CD8-positive, alpha-beta memory T cell (primary cell): Measurements from ENCODE around the gene CHL1. TPM values are rescaled to one million over a fixed set of nuclear protein-coding genes. Genes with fewer than 3 reads are reported as not detected.

Experiments
- CTCF ChIA-PET: fragments of 350-600 bp; sonication (Branson Sonifier 250); formaldehyde crosslinking; loops from one replicate; lab custom pipeline; 2021; ENCODE audit warnings: antibody characterized with exemption; lab: Charles Lee
- POLR2A ChIA-PET: fragments of 350-600 bp; sonication (Branson Sonifier 250); formaldehyde crosslinking; loops from one replicate; lab custom pipeline; 2021; ENCODE audit warnings: antibody characterized with exemption; lab: Charles Lee
- DNase-seq, 5 donors: peaks; one replicate each; pipeline versions ENCODE4 v3.0.0 to v3.0.0-alpha.2; 2020 to 2022; ENCODE audit warnings: mixed read lengths in 1 of 5
- H3K27ac ChIP-seq: one replicate; pipeline ENCODE4 v1.7.0; 2013; ENCODE audit warnings: low read depth, mild to moderate bottlenecking, low read length, moderate library complexity
- H3K27me3 ChIP-seq: 2 replicates; pipeline ENCODE4 v1.7.0; 2013; ENCODE audit warnings: low read length, mild to moderate bottlenecking; ENCODE audit not compliant: insufficient read depth, poor library complexity, severe bottlenecking
- H3K36me3 ChIP-seq: 2 replicates; pipeline ENCODE4 v1.7.0; 2013; ENCODE audit warnings: mild to moderate bottlenecking, low read length, moderate library complexity; ENCODE audit not compliant: insufficient read depth
- H3K4me1 ChIP-seq: 2 replicates; pipeline ENCODE4 v1.7.0; 2013; ENCODE audit warnings: mild to moderate bottlenecking, low read length, moderate library complexity; ENCODE audit not compliant: insufficient read depth
- H3K4me3 ChIP-seq: 2 replicates; pipeline ENCODE4 v1.7.0; 2013; ENCODE audit warnings: mild to moderate bottlenecking, low read length
- H3K9me3 ChIP-seq: 2 replicates; pipeline ENCODE4 v1.7.0; 2013; ENCODE audit warnings: mild to moderate bottlenecking, low read length
- H3K27ac Mint-ChIP-seq, 8 donors: one replicate each; pipeline ENCODE4 v1.8.0; 2020 to 2021; ENCODE audit warnings: mixed read lengths in 8 of 8, mild to moderate bottlenecking in 6 of 8, inconsistent platforms in 3 of 8, moderate library complexity in 3 of 8
- H3K27me3 Mint-ChIP-seq, 2 donors: one replicate each; pipeline ENCODE4 v1.8.0; 2020 to 2021; ENCODE audit warnings: mixed read lengths in 2 of 2, mild to moderate bottlenecking in 1 of 2, moderate library complexity in 1 of 2
- H3K36me3 Mint-ChIP-seq, 3 donors: one replicate each; pipeline ENCODE4 v1.8.0; 2020 to 2021; ENCODE audit warnings: mixed read lengths in 3 of 3, inconsistent platforms in 1 of 3, mild to moderate bottlenecking in 1 of 3
- H3K4me1 Mint-ChIP-seq, 3 donors: one replicate each; pipeline ENCODE4 v1.8.0; 2020 to 2021; ENCODE audit warnings: mixed read lengths in 3 of 3, inconsistent platforms in 1 of 3, mild to moderate bottlenecking in 1 of 3
- H3K4me3 Mint-ChIP-seq, 7 donors: one replicate each; pipeline ENCODE4 v1.8.0; 2020 to 2021; ENCODE audit warnings: mixed read lengths in 7 of 7, mild to moderate bottlenecking in 6 of 7, moderate library complexity in 4 of 7, inconsistent platforms in 2 of 7
- H3K9me3 Mint-ChIP-seq, 5 donors: one replicate each; pipeline ENCODE4 v1.8.0; 2020 to 2022; ENCODE audit warnings: mixed read lengths in 5 of 5, mild to moderate bottlenecking in 3 of 5, moderate library complexity in 2 of 5, inconsistent platforms in 1 of 5
- polyA plus RNA-seq: library from polyadenylated mRNA; unstranded; fragments of 300-500 nt; fragmentation: Illumina TruSeq; gene quantifications from one replicate; pipeline ENCODE4 v1.2.3, GENCODE V29; 2021
- total RNA-seq, 2 experiments: library from RNA; stranded (reverse); gene quantifications; one replicate each; pipeline ENCODE4 v1.2.3, GENCODE V29; 2021

The CHL1 gene
- total and polyA plus RNA-seq, 3 experiments from 2014 or later, result not detected

- H3K36me3 Mint-ChIP-seq, result peaks cover 0 to 2% (median 0%) of the 10 kb centered on the region in 3 donors
- H3K27ac ChIP-seq, result no peak overlapping the region
- no peak overlapping the region for H3K27ac Mint-ChIP-seq
- no peaks in the 10 kb centered on the region for H3K4me1 ChIP-seq
- ChIA-PET CTCF (no interaction called here), POLR2A (no interaction called here)
- H3K4me3 ChIP-seq, result no peak overlapping the region
- no peaks in the 10 kb centered on the region for H3K36me3 ChIP-seq
- peaks cover 0 to 3% (median 3%) of the 10 kb centered on the region in 3 donors for H3K4me1 Mint-ChIP-seq
- no peak overlapping the region for H3K4me3 Mint-ChIP-seq
- no peaks in the 10 kb centered on the region for H3K27me3 ChIP-seq
- no peaks in the 10 kb centered on the region for H3K9me3 ChIP-seq
- H3K27me3 Mint-ChIP-seq, result peaks cover 7 to 13% of the 10 kb centered on the region in 2 donors
- H3K9me3 Mint-ChIP-seq, result peaks cover 3 to 9% (median 5%) of the 10 kb centered on the region in 5 donors
- DNase-seq, result no peak
These were observed 4.3 kb downstream of the CHL1 start for GRCh38 chr3:200758-201325.

- H3K9me3 ChIP-seq, result no peaks in the 10 kb centered on the region
- H3K27ac Mint-ChIP-seq, result no peak overlapping the region
- CTCF ChIA-PET, result no interaction called here
- no peaks in the 10 kb centered on the region for H3K36me3 ChIP-seq
- no peaks in the 10 kb centered on the region for H3K4me1 Mint-ChIP-seq
- H3K27me3 Mint-ChIP-seq, result peaks cover 0 to 2% of the 10 kb centered on the region in 2 donors
- no peaks in the 10 kb centered on the region for H3K4me1 ChIP-seq
- no peak for DNase-seq
- no peak overlapping the region for H3K4me3 Mint-ChIP-seq
- H3K36me3 Mint-ChIP-seq, result no peaks in the 10 kb centered on the region
- H3K4me3 ChIP-seq, result no peak overlapping the region
- H3K27me3 ChIP-seq, result no peaks in the 10 kb centered on the region
- H3K27ac ChIP-seq, result no peak overlapping the region
- POLR2A ChIA-PET, result no interaction called here
- peaks cover 0 to 9% (median 3%) of the 10 kb centered on the region in 5 donors for H3K9me3 Mint-ChIP-seq
These were observed 7.5 kb downstream of the CHL1 start for GRCh38 chr3:204102-204501.

- H3K27me3 Mint-ChIP-seq, result no peaks in the 10 kb centered on the region
- Histone ChIP-seq H3K27me3 (no peaks in the 10 kb centered on the region), H3K27ac (no peak overlapping the region), H3K4me3 (no peak overlapping the region), H3K4me1 (no peaks in the 10 kb centered on the region), H3K9me3 (no peaks in the 10 kb centered on the region), H3K36me3 (no peaks in the 10 kb centered on the region)
- ChIA-PET POLR2A (no interaction called here), CTCF (no interaction called here)
- H3K4me1 Mint-ChIP-seq, result no peaks in the 10 kb centered on the region
- DNase-seq, result no peak
- H3K36me3 Mint-ChIP-seq, result no peaks in the 10 kb centered on the region
- H3K9me3 Mint-ChIP-seq, result peaks cover 0 to 5% (median 3%) of the 10 kb centered on the region in 5 donors
- no peak overlapping the region for H3K27ac Mint-ChIP-seq
- no peak overlapping the region for H3K4me3 Mint-ChIP-seq
These were observed 11.4 kb downstream of the CHL1 start for GRCh38 chr3:207973-208372.

- Histone ChIP-seq H3K9me3 (no peaks in the 10 kb centered on the region), H3K27me3 (no peaks in the 10 kb centered on the region), H3K36me3 (no peaks in the 10 kb centered on the region), H3K4me3 (no peak overlapping the region), H3K4me1 (no peaks in the 10 kb centered on the region), H3K27ac (no peak overlapping the region)
- no peak overlapping the region for H3K27ac Mint-ChIP-seq
- CTCF ChIA-PET, result no interaction called here
- POLR2A ChIA-PET, result no interaction called here
- H3K9me3 Mint-ChIP-seq, result peaks cover 0 to 3% (median 0%) of the 10 kb centered on the region in 5 donors
- H3K36me3 Mint-ChIP-seq, result no peaks in the 10 kb centered on the region
- DNase-seq, result no peak
- H3K4me3 Mint-ChIP-seq, result no peak overlapping the region
- no peaks in the 10 kb centered on the region for H3K27me3 Mint-ChIP-seq
- H3K4me1 Mint-ChIP-seq, result no peaks in the 10 kb centered on the region
These were observed 14.1 kb downstream of the CHL1 start for GRCh38 chr3:210669-211068.

- POLR2A ChIA-PET, result no interaction called here
- CTCF ChIA-PET, result no interaction called here
- Histone ChIP-seq H3K4me1 (no peaks in the 10 kb centered on the region), H3K36me3 (no peaks in the 10 kb centered on the region), H3K4me3 (no peak overlapping the region), H3K27ac (no peak overlapping the region), H3K27me3 (no peaks in the 10 kb centered on the region), H3K9me3 (no peaks in the 10 kb centered on the region)
- no peaks in the 10 kb centered on the region for H3K36me3 Mint-ChIP-seq
- H3K4me3 Mint-ChIP-seq, result no peak overlapping the region
- H3K27ac Mint-ChIP-seq, result no peak overlapping the region
- peaks cover 0 to 3% (median 0%) of the 10 kb centered on the region in 5 donors for H3K9me3 Mint-ChIP-seq
- DNase-seq, result no peak
- no peaks in the 10 kb centered on the region for H3K27me3 Mint-ChIP-seq
- no peaks in the 10 kb centered on the region for H3K4me1 Mint-ChIP-seq
These were observed 15.9 kb downstream of the CHL1 start for GRCh38 chr3:212432-212831.

- Histone ChIP-seq H3K4me3 (no peak overlapping the region), H3K27me3 (no peaks in the 10 kb centered on the region), H3K4me1 (no peaks in the 10 kb centered on the region), H3K9me3 (no peaks in the 10 kb centered on the region), H3K27ac (no peak overlapping the region), H3K36me3 (no peaks in the 10 kb centered on the region)
- no peaks in the 10 kb centered on the region for H3K27me3 Mint-ChIP-seq
- DNase-seq, result no peak
- no peak overlapping the region for H3K27ac Mint-ChIP-seq
- ChIA-PET CTCF (no interaction called here), POLR2A (no interaction called here)
- H3K4me1 Mint-ChIP-seq, result no peaks in the 10 kb centered on the region
- H3K9me3 Mint-ChIP-seq, result peaks cover 0 to 5% (median 3%) of the 10 kb centered on the region in 5 donors
- no peak overlapping the region for H3K4me3 Mint-ChIP-seq
- no peaks in the 10 kb centered on the region for H3K36me3 Mint-ChIP-seq
These were observed 20.7 kb downstream of the CHL1 start for GRCh38 chr3:217099-217813.

GRCh38 chr3:217948-218347 is 21.4 kb downstream of the CHL1 start:
- ChIA-PET CTCF (no interaction called here), POLR2A (no interaction called here)
- H3K27me3 Mint-ChIP-seq, result no peaks in the 10 kb centered on the region
- peaks cover 0 to 11% (median 3%) of the 10 kb centered on the region in 5 donors for H3K9me3 Mint-ChIP-seq
- Histone ChIP-seq H3K36me3 (no peaks in the 10 kb centered on the region), H3K4me1 (no peaks in the 10 kb centered on the region), H3K27ac (no peak overlapping the region), H3K9me3 (no peaks in the 10 kb centered on the region), H3K4me3 (no peak overlapping the region), H3K27me3 (no peaks in the 10 kb centered on the region)
- no peaks in the 10 kb centered on the region for H3K36me3 Mint-ChIP-seq
- DNase-seq, result no peak
- no peak overlapping the region for H3K27ac Mint-ChIP-seq
- H3K4me3 Mint-ChIP-seq, result no peak overlapping the region
- no peaks in the 10 kb centered on the region for H3K4me1 Mint-ChIP-seq

- H3K27me3 ChIP-seq, result no peaks in the 10 kb centered on the region
- H3K4me1 Mint-ChIP-seq, result no peaks in the 10 kb centered on the region
- CTCF ChIA-PET, result no interaction called here
These were observed 32.0 kb downstream of the CHL1 start for GRCh38 chr3:228442-229182.

More at GRCh38 chr3:228442-229182, 32.0 kb downstream of the CHL1 start:
- Histone ChIP-seq H3K4me1 (no peaks in the 10 kb centered on the region), H3K9me3 (no peaks in the 10 kb centered on the region), H3K27ac (no peak overlapping the region), H3K36me3 (no peaks in the 10 kb centered on the region), H3K4me3 (no peak overlapping the region)
- POLR2A ChIA-PET, result no interaction called here
- no peaks in the 10 kb centered on the region for H3K36me3 Mint-ChIP-seq
- no peak overlapping the region for H3K27ac Mint-ChIP-seq
- no peak for DNase-seq
- no peak overlapping the region for H3K4me3 Mint-ChIP-seq
- H3K9me3 Mint-ChIP-seq, result peaks cover 0 to 23% (median 7%) of the 10 kb centered on the region in 5 donors
- no peaks in the 10 kb centered on the region for H3K27me3 Mint-ChIP-seq
